Natural killer cell treated with Interleukin-12 subunit alpha and Interleukin-12 subunit beta and Interleukin-15 and Interleukin-18, amount 100 ng/mL, for 72 hours (primary cell): Measurements from ENCODE around the gene HDC. TPM values are rescaled to one million over a fixed set of nuclear protein-coding genes. Genes with fewer than 3 reads are reported as not detected.

Experiments used
- ATAC-seq, 2 donors: fragments of 150-1000 bp; cut with Tn5 transposase in 1 of 2; sonication (Bioruptor Pico), chemical (Tn5 transposase) in 1 of 2; 2 replicates each; pipeline ENCODE4 v1.10.0; 2021
- DNase-seq: peaks from one replicate; pipeline ENCODE4 v3.0.0; 2022; ENCODE audit warnings: low spot score
- H3K27ac Mint-ChIP-seq, 2 donors: 1 replicate in 1 of 2; 2 replicates in 1 of 2; pipeline ENCODE4 v1.8.0; 2022; ENCODE audit warnings: mixed read lengths in 2 of 2, mild to moderate bottlenecking in 1 of 2, moderate library complexity in 1 of 2
- H3K27me3 Mint-ChIP-seq, 2 donors: 1 replicate in 1 of 2; 2 replicates in 1 of 2; pipeline ENCODE4 v1.8.0; 2022; ENCODE audit warnings: mixed read lengths in 2 of 2
- H3K36me3 Mint-ChIP-seq: one replicate; pipeline ENCODE4 v1.8.0; 2022; ENCODE audit warnings: mixed read lengths
- H3K4me1 Mint-ChIP-seq, 2 donors: 1 replicate in 1 of 2; 2 replicates in 1 of 2; pipeline ENCODE4 v1.8.0; 2022; ENCODE audit warnings: low read depth in 2 of 2, mixed read lengths in 2 of 2, mild to moderate bottlenecking in 1 of 2
- H3K4me3 Mint-ChIP-seq: one replicate; pipeline ENCODE4 v1.8.0; 2022; ENCODE audit warnings: mixed read lengths
- H3K9me3 Mint-ChIP-seq: 2 replicates; pipeline ENCODE4 v1.8.0; 2022; ENCODE audit warnings: mixed read lengths
- total RNA-seq, 2 donors: library from RNA; stranded (reverse); gene quantifications; one replicate each; pipeline ENCODE4 v1.2.3, GENCODE V29; 2022

HDC gene
- 10 to 100 TPM in 1 of 2 donors, not detected in 1; 93.2 TPM for total RNA-seq

GRCh38 chr15:50265620-50266019 is at the start of gene HDC:
Gene HDC (minus strand): TSS chr15:50265726. CDS start chr15:50265623, 103 bp downstream.
- Mint-ChIP-seq H3K27me3 (no peaks in the 10 kb centered on the region), H3K4me3 (peak within 1 kb of the TSS; percentile 59), H3K36me3 (no peaks in the 10 kb centered on the region), H3K4me1 (peaks cover 28 to 45% of the 10 kb centered on the region in 2 donors), H3K27ac (peak within 1 kb of the TSS; percentile 97 to 98), H3K9me3 (peaks cover 4% of the 10 kb centered on the region)
- ATAC-seq = no peak
- DNase-seq = no peak

- Mint-ChIP-seq H3K27ac (no peak overlapping the region), H3K36me3 (peaks cover 10% of the 10 kb centered on the region), H3K9me3 (peaks cover 8% of the 10 kb centered on the region), H3K27me3 (no peaks in the 10 kb centered on the region), H3K4me3 (no peak overlapping the region), H3K4me1 (peaks cover 6 to 10% of the 10 kb centered on the region in 2 donors)
- ATAC-seq = no peak
- no peak for DNase-seq
These were observed 47.1 kb upstream of the HDC start for GRCh38 chr15:50312636-50313035.

GRCh38 chr15:50307799-50308198 is 42.3 kb upstream of the HDC start:
- DNase-seq = no peak
- Mint-ChIP-seq H3K36me3 (peaks cover 20% of the 10 kb centered on the region), H3K9me3 (peaks cover 8% of the 10 kb centered on the region), H3K4me3 (no peak overlapping the region), H3K27me3 (no peaks in the 10 kb centered on the region), H3K4me1 (peaks cover 3 to 5% of the 10 kb centered on the region in 2 donors), H3K27ac (no peak overlapping the region)
- no peak for ATAC-seq

- DNase-seq (no peak), ATAC-seq (no peak)
- Mint-ChIP-seq H3K4me1 (no peaks in the 10 kb centered on the region), H3K36me3 (peaks cover 33% of the 10 kb centered on the region), H3K27ac (no peak overlapping the region), H3K9me3 (peaks cover 8% of the 10 kb centered on the region), H3K4me3 (no peak overlapping the region), H3K27me3 (no peaks in the 10 kb centered on the region)
These were observed 39.3 kb upstream of the HDC start for GRCh38 chr15:50304836-50305235.

GRCh38 chr15:50302581-50302980 is 37.1 kb upstream of the HDC start:
- Mint-ChIP-seq H3K36me3 (peaks cover 23% of the 10 kb centered on the region), H3K9me3 (no peaks in the 10 kb centered on the region), H3K4me1 (no peaks in the 10 kb centered on the region), H3K4me3 (no peak overlapping the region), H3K27ac (no peak overlapping the region), H3K27me3 (no peaks in the 10 kb centered on the region)
- no peak for DNase-seq
- no peak for ATAC-seq

- ATAC-seq (no peak), DNase-seq (no peak)
- H3K36me3 Mint-ChIP-seq = peaks cover 13% of the 10 kb centered on the region
- H3K9me3 Mint-ChIP-seq = no peaks in the 10 kb centered on the region
- H3K4me3 Mint-ChIP-seq = no peak overlapping the region
- H3K4me1 Mint-ChIP-seq = peaks cover 0 to 4% of the 10 kb centered on the region in 2 donors
- no peak overlapping the region for H3K27ac Mint-ChIP-seq
- H3K27me3 Mint-ChIP-seq = no peaks in the 10 kb centered on the region
These were observed 32.8 kb upstream of the HDC start for GRCh38 chr15:50298340-50298739.

- Mint-ChIP-seq H3K36me3 (peaks cover 4% of the 10 kb centered on the region), H3K4me1 (peaks cover 0 to 4% of the 10 kb centered on the region in 2 donors), H3K27me3 (no peaks in the 10 kb centered on the region), H3K27ac (no peak overlapping the region), H3K4me3 (no peak overlapping the region), H3K9me3 (no peaks in the 10 kb centered on the region)
- DNase-seq (no peak), ATAC-seq (no peak)
These were observed 30.4 kb upstream of the HDC start for GRCh38 chr15:50295966-50296365.

GRCh38 chr15:50289749-50290148 is 24.2 kb upstream of the HDC start:
- H3K36me3 Mint-ChIP-seq = peaks cover 22% of the 10 kb centered on the region
- H3K27me3 Mint-ChIP-seq = no peaks in the 10 kb centered on the region
- no peaks in the 10 kb centered on the region for H3K4me1 Mint-ChIP-seq
- no peaks in the 10 kb centered on the region for H3K9me3 Mint-ChIP-seq
- H3K27ac Mint-ChIP-seq = no peak overlapping the region
- DNase-seq (no peak), ATAC-seq (no peak)
- no peak overlapping the region for H3K4me3 Mint-ChIP-seq

GRCh38 chr15:50287324-50288116 is 22.0 kb upstream of the HDC start:
- no peak overlapping the region for H3K27ac Mint-ChIP-seq
- H3K4me3 Mint-ChIP-seq = no peak overlapping the region
- ATAC-seq (no peak), DNase-seq (no peak)
- H3K36me3 Mint-ChIP-seq = peaks cover 25% of the 10 kb centered on the region
- no peaks in the 10 kb centered on the region for H3K9me3 Mint-ChIP-seq
- no peaks in the 10 kb centered on the region for H3K27me3 Mint-ChIP-seq
- H3K4me1 Mint-ChIP-seq = no peaks in the 10 kb centered on the region

GRCh38 chr15:50281427-50281826 is 15.9 kb upstream of the HDC start:
- Mint-ChIP-seq H3K27ac (no peak overlapping the region), H3K4me1 (peaks cover 0 to 1% of the 10 kb centered on the region in 2 donors), H3K9me3 (no peaks in the 10 kb centered on the region), H3K4me3 (no peak overlapping the region), H3K36me3 (peaks cover 4% of the 10 kb centered on the region), H3K27me3 (no peaks in the 10 kb centered on the region)
- ATAC-seq (no peak), DNase-seq (no peak)

- DNase-seq = no peak
- Mint-ChIP-seq H3K27me3 (no peaks in the 10 kb centered on the region), H3K27ac (no peak overlapping the region), H3K4me1 (peaks cover 0 to 2% of the 10 kb centered on the region in 2 donors), H3K9me3 (no peaks in the 10 kb centered on the region), H3K36me3 (peaks cover 4% of the 10 kb centered on the region), H3K4me3 (no peak overlapping the region)
- no peak for ATAC-seq
These were observed 14.7 kb upstream of the HDC start for GRCh38 chr15:50280271-50280670.

GRCh38 chr15:50278496-50278895 is 13.0 kb upstream of the HDC start:
- Mint-ChIP-seq H3K4me3 (no peak overlapping the region), H3K27ac (no peak overlapping the region), H3K36me3 (no peaks in the 10 kb centered on the region), H3K9me3 (no peaks in the 10 kb centered on the region), H3K4me1 (peaks cover 0 to 2% of the 10 kb centered on the region in 2 donors), H3K27me3 (no peaks in the 10 kb centered on the region)
- no peak for ATAC-seq
- no peak for DNase-seq

- Mint-ChIP-seq H3K4me1 (peaks cover 0 to 2% of the 10 kb centered on the region in 2 donors), H3K27me3 (no peaks in the 10 kb centered on the region), H3K36me3 (no peaks in the 10 kb centered on the region), H3K9me3 (no peaks in the 10 kb centered on the region), H3K27ac (no peak overlapping the region), H3K4me3 (no peak overlapping the region)
- DNase-seq (no peak), ATAC-seq (no peak)
These were observed 11.8 kb upstream of the HDC start for GRCh38 chr15:50277370-50277769.

GRCh38 chr15:50275908-50276307 is 10.4 kb upstream of the HDC start:
- no peak for DNase-seq
- Mint-ChIP-seq H3K36me3 (no peaks in the 10 kb centered on the region), H3K4me1 (peaks cover 0 to 2% of the 10 kb centered on the region in 2 donors), H3K27me3 (no peaks in the 10 kb centered on the region), H3K4me3 (no peak overlapping the region), H3K27ac (no peak overlapping the region), H3K9me3 (no peaks in the 10 kb centered on the region)
- ATAC-seq = no peak

- peaks cover 0 to 2% of the 10 kb centered on the region in 2 donors for H3K4me1 Mint-ChIP-seq
- H3K9me3 Mint-ChIP-seq = no peaks in the 10 kb centered on the region
- no peak for ATAC-seq
- H3K27ac Mint-ChIP-seq = no peak overlapping the region
- H3K36me3 Mint-ChIP-seq = no peaks in the 10 kb centered on the region
- no peak overlapping the region for H3K4me3 Mint-ChIP-seq
- H3K27me3 Mint-ChIP-seq = no peaks in the 10 kb centered on the region
- no peak for DNase-seq
These were observed 9.6 kb upstream of the HDC start for GRCh38 chr15:50275091-50275490.
